ENCODE measurements around the gene TMEM247. TPM values are rescaled to one million over a fixed set of nuclear protein-coding genes. Genes with fewer than 3 reads are reported as not detected.

TMEM247 gene
- total RNA-seq, 2 donors from 2014 or later: not detected

GRCh38 chr2:46508759-46509158, 29.4 kb downstream of the TMEM247 start:
- no peak for TF ChIP-seq CTCF (IDR thresholded peaks at IDR 0.05)
- no peaks in the 10 kb centered on the region for H3K4me1 ChIP-seq
- peak; percentile 50 for DNase-seq (ENCODE audit: low spot score)

GRCh38 chr2:46509804-46510203, 30.4 kb downstream of the TMEM247 start:
- no peak overlapping the region for H3K4me3 ChIP-seq
- DNase-seq (ENCODE audit: low spot score): no peak
- TF ChIP-seq CTCF (IDR thresholded peaks at IDR 0.05): no peak
- no peak overlapping the region for H3K27ac ChIP-seq
- H3K27me3 ChIP-seq: no peaks in the 10 kb centered on the region
- no peaks in the 10 kb centered on the region for H3K36me3 ChIP-seq
- H3K4me1 ChIP-seq: no peaks in the 10 kb centered on the region
- H3K9me3 ChIP-seq: peaks cover 0 to 8% of the 10 kb centered on the region in 2 donors

More at GRCh38 chr2:46508759-46509158, 29.4 kb downstream of the TMEM247 start:
- Histone ChIP-seq H3K27ac (no peak overlapping the region), H3K36me3 (no peaks in the 10 kb centered on the region), H3K4me3 (no peak overlapping the region), H3K9me3 (no peaks in the 10 kb centered on the region), H3K27me3 (no peaks in the 10 kb centered on the region)

- H3K36me3 ChIP-seq: no peaks in the 10 kb centered on the region
- no peak for TF ChIP-seq CTCF (IDR thresholded peaks at IDR 0.05)
- peaks cover 0 to 17% of the 10 kb centered on the region in 2 donors for H3K9me3 ChIP-seq
- no peak overlapping the region for H3K27ac ChIP-seq
- H3K4me1 ChIP-seq: no peaks in the 10 kb centered on the region
- no peak for DNase-seq (ENCODE audit: low spot score)
- H3K27me3 ChIP-seq: no peaks in the 10 kb centered on the region
- H3K4me3 ChIP-seq: no peak overlapping the region
These were observed 31.3 kb downstream of the TMEM247 start for GRCh38 chr2:46510598-46511177.

- no peaks in the 10 kb centered on the region for H3K36me3 ChIP-seq
- TF ChIP-seq CTCF (IDR thresholded peaks at IDR 0.05): no peak
- no peaks in the 10 kb centered on the region for H3K4me1 ChIP-seq
- peak; percentile 44 for DNase-seq (ENCODE audit: low spot score)
- H3K27me3 ChIP-seq: no peaks in the 10 kb centered on the region
- peaks cover 0 to 24% of the 10 kb centered on the region in 2 donors for H3K9me3 ChIP-seq
- no peak overlapping the region for H3K4me3 ChIP-seq
- no peak overlapping the region for H3K27ac ChIP-seq
These were observed 32.8 kb downstream of the TMEM247 start for GRCh38 chr2:46512185-46512584.

- no peak for TF ChIP-seq CTCF (IDR thresholded peaks at IDR 0.05)
- H3K27me3 ChIP-seq: no peaks in the 10 kb centered on the region
- H3K4me3 ChIP-seq: no peak overlapping the region
- no peak overlapping the region for H3K27ac ChIP-seq
- H3K36me3 ChIP-seq: no peaks in the 10 kb centered on the region
- peaks cover 0 to 10% of the 10 kb centered on the region in 2 donors for H3K4me1 ChIP-seq
- H3K9me3 ChIP-seq: peaks cover 0 to 24% of the 10 kb centered on the region in 2 donors
- DNase-seq (ENCODE audit: low spot score): no peak
These were observed 35.4 kb downstream of the TMEM247 start for GRCh38 chr2:46514738-46515137.

- H3K9me3 ChIP-seq: peaks cover 0 to 24% of the 10 kb centered on the region in 2 donors
- H3K4me3 ChIP-seq: no peak overlapping the region
- H3K27me3 ChIP-seq: no peaks in the 10 kb centered on the region
- H3K36me3 ChIP-seq: no peaks in the 10 kb centered on the region
- TF ChIP-seq CTCF (IDR thresholded peaks at IDR 0.05): no peak
- DNase-seq (ENCODE audit: low spot score): no peak
- H3K4me1 ChIP-seq: peaks cover 0 to 24% of the 10 kb centered on the region in 2 donors
- H3K27ac ChIP-seq: no peak overlapping the region
These were observed 38.1 kb downstream of the TMEM247 start for GRCh38 chr2:46517485-46517884.
